Natural killer cell (primary cell): ENCODE results near the gene SLC22A12. TPM values are rescaled to one million over a fixed set of nuclear protein-coding genes. Genes with fewer than 3 reads are reported as not detected.

Experiments used
- ATAC-seq, 3 donors: fragments of 150-1000 bp in 2 of 3; fragments of 200-7000 bp in 1 of 3; cut with Tn5 transposase; 1 replicate in 1 of 3; 2 replicates in 2 of 3; pipeline ENCODE4 v1.10.0; 2021; ENCODE audit warnings: mild to moderate bottlenecking in 2 of 3, moderate library complexity in 2 of 3
- DNase-seq, 2 donors: peaks; one replicate each; pipeline versions ENCODE4 v3.0.0 to v3.0.0-alpha.2; 2013 to 2021; ENCODE audit warnings: mixed read lengths in 1 of 2
- H3K27ac ChIP-seq: one replicate; pipeline ENCODE4 v1.5.1; 2013; ENCODE audit warnings: mild to moderate bottlenecking, low read length
- H3K27me3 ChIP-seq: one replicate; pipeline ENCODE4 v1.6.1; 2013; ENCODE audit warnings: low read length; ENCODE audit not compliant: control insufficient read depth, insufficient read depth
- H3K36me3 ChIP-seq: one replicate; pipeline ENCODE4 v1.6.1; 2013; ENCODE audit warnings: low read length; ENCODE audit not compliant: control insufficient read depth, insufficient read depth
- H3K4me1 ChIP-seq: one replicate; pipeline ENCODE4 v1.6.1; 2013; ENCODE audit warnings: low read length; ENCODE audit not compliant: control insufficient read depth, insufficient read depth
- H3K4me3 ChIP-seq: one replicate; pipeline ENCODE4 v1.5.1; 2013; ENCODE audit warnings: low read length
- H3K9me3 ChIP-seq: one replicate; pipeline ENCODE4 v1.6.1; 2013; ENCODE audit warnings: low read length; ENCODE audit not compliant: control insufficient read depth, insufficient read depth
- H3K27ac Mint-ChIP-seq, 2 donors: one replicate each; pipeline ENCODE4 v1.8.0; 2022; ENCODE audit warnings: mild to moderate bottlenecking in 2 of 2, mixed read lengths in 2 of 2, moderate library complexity in 1 of 2
- H3K27me3 Mint-ChIP-seq, 2 donors: one replicate each; pipeline ENCODE4 v1.8.0; 2022; ENCODE audit warnings: low read depth in 2 of 2, mixed read lengths in 2 of 2
- H3K36me3 Mint-ChIP-seq: one replicate; pipeline ENCODE4 v1.8.0; 2022; ENCODE audit warnings: mixed read lengths
- H3K4me1 Mint-ChIP-seq, 2 donors: one replicate each; pipeline ENCODE4 v1.8.0; 2022; ENCODE audit warnings: mixed read lengths in 2 of 2
- H3K4me3 Mint-ChIP-seq: one replicate; pipeline ENCODE4 v1.8.0; 2022; ENCODE audit warnings: mild to moderate bottlenecking, moderate library complexity, mixed read lengths
- H3K9me3 Mint-ChIP-seq, 2 donors: one replicate each; pipeline ENCODE4 v1.8.0; 2022; ENCODE audit warnings: mixed read lengths in 2 of 2
- CTCF ChIP-seq: fragments of 200-600 bp; IDR thresholded peaks from one replicate; pipeline ENCODE4 v1.8.0; 2022; ENCODE audit warnings: antibody characterized with exemption
- WGBS: methylation state at CpG from one replicate; pipeline ENCODE4 v1.1.7; 2013; ENCODE audit warnings: missing lambda C conversion rate; ENCODE audit not compliant: insufficient coverage; 5-methylcytosine and 5-hydroxymethylcytosine counted together
- intact Hi-C: fragments of 100-400 bp; cut with micrococcal nuclease; formaldehyde crosslinking; loops from one replicate; pipeline ENCODE4 v1.14.2; 2022
- total RNA-seq, 4 donors: library from RNA; stranded (reverse); fragments of 120-200 nt in 1 of 4; gene quantifications; one replicate each; pipeline versions ENCODE4 v1.2.3 to v1.2.4, GENCODE V29; 2013 to 2022

Gene SLC22A12
- total RNA-seq, 3 donors from 2014 or later (not counting 1 experiment from before 2014, with no cell fraction given) = not detected

DNA sequence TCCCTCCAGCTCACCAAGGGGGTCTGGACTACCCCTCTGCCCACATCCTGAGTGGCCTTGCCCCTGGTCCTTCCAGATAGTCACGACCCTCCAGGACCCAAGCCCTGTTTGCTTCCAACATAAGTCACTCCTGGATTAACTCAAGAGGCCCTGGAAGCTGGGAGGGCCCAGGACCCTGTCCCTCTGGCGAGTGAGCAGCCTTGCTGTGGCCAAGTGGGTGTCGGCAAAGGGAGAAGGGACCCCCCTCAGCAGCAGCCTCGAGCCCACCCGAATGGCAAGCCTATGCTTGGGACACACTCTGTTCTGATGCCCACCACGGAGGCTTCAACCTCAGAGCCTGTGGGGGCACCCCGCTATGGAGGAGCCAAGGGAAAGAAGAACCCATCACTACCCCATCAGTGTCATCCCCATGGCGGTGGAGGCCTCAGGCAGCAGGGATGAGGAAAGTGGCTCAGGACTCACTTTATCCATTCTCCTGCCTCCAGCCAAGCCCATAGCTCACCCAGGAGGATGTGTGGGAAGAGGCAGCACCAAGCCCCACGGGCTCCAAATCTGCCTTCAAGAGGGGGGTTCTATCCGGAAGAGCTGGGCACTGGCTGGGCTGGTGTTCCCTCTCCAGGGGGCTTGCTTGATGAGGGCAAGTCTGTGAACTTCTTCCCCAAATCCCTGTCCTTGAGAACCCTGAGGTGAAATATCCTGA lies 12.5 kb downstream of the SLC22A12 start:
- Mint-ChIP-seq H3K36me3 (no peaks in the 10 kb centered on the region), H3K27ac (no peak overlapping the region), H3K4me3 (no peak overlapping the region), H3K27me3 (peaks cover 0 to 3% of the 10 kb centered on the region in 2 donors), H3K4me1 (no peaks in the 10 kb centered on the region), H3K9me3 (no peaks in the 10 kb centered on the region)
- intact Hi-C loops = no loop called here
- no peaks in the 10 kb centered on the region for H3K4me1 ChIP-seq
- no peaks in the 10 kb centered on the region for H3K27me3 ChIP-seq
- H3K4me3 ChIP-seq = no peak overlapping the region
- H3K9me3 ChIP-seq = no peaks in the 10 kb centered on the region
- no peak overlapping the region for H3K27ac ChIP-seq
- DNase-seq (no peak), ATAC-seq (no peak)
- WGBS = 76% methylated on average over 9 of the region's 10 CpGs
- no peaks in the 10 kb centered on the region for H3K36me3 ChIP-seq
- no peak for TF ChIP-seq CTCF

DNA sequence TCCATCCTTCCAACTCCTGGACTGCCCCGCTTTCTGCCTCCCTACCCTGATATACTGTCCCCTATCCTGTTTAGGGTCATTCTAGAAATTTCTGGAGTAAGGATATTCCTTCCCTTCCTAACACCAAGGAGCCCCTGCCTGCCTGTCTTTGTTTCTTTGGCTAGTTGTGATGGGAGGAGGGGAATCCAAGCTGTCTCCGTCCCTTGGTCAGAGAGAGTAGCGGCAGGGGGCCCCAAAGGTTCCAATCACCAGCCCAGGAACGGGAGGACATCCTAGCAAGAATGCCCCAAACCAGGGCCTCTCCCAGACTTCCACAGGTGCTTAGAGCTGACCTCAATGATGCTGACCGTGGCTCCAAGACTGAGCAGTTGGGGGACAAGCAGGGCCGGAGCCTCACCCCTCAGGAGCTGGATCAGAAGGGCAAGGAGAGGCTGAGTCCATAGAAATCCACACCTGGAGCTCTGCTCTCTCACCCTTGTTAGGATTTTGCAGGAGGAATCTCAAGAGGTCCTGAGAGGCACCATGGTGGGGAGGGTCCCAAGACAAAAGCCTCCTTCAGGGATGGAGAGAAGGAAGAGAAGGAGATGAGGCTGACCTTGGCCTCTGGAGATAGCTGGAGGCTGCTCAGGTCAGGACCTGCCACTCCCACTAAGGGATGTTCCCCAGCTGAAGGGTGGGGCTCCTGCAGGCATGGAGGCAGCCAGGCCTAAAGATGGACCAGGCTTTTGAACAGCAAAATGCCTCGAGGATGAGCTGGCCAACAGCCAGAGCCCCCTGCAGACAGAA lies 13.6 kb downstream of the SLC22A12 start:
- peaks cover 0 to 3% of the 10 kb centered on the region in 2 donors for H3K27me3 Mint-ChIP-seq
- H3K36me3 Mint-ChIP-seq = no peaks in the 10 kb centered on the region
- intact Hi-C loops = no loop called here
- Histone ChIP-seq H3K9me3 (no peaks in the 10 kb centered on the region), H3K4me3 (no peak overlapping the region), H3K27ac (no peak overlapping the region), H3K36me3 (no peaks in the 10 kb centered on the region), H3K4me1 (no peaks in the 10 kb centered on the region), H3K27me3 (no peaks in the 10 kb centered on the region)
- no peaks in the 10 kb centered on the region for H3K9me3 Mint-ChIP-seq
- DNase-seq (no peak), ATAC-seq (no peak)
- WGBS = 69% methylated on average over 6 of the region's 7 CpGs
- H3K27ac Mint-ChIP-seq = no peak overlapping the region
- TF ChIP-seq CTCF = no peak
- no peak overlapping the region for H3K4me3 Mint-ChIP-seq
- H3K4me1 Mint-ChIP-seq = no peaks in the 10 kb centered on the region

- H3K4me3 ChIP-seq = no peak overlapping the region
- H3K4me1 ChIP-seq = no peaks in the 10 kb centered on the region
- Mint-ChIP-seq H3K27ac (no peak overlapping the region), H3K27me3 (peaks cover 0 to 3% of the 10 kb centered on the region in 2 donors), H3K9me3 (no peaks in the 10 kb centered on the region), H3K4me1 (peaks cover 0 to 4% of the 10 kb centered on the region in 2 donors), H3K4me3 (no peak overlapping the region), H3K36me3 (no peaks in the 10 kb centered on the region)
- no peak for ATAC-seq
- H3K36me3 ChIP-seq = no peaks in the 10 kb centered on the region
- DNase-seq = no peak
- intact Hi-C loops = no loop called here
- no peak for TF ChIP-seq CTCF
- H3K27ac ChIP-seq = no peak overlapping the region
- 56% methylated on average over 10 of the region's 10 CpGs for WGBS
- no peaks in the 10 kb centered on the region for H3K27me3 ChIP-seq
- no peaks in the 10 kb centered on the region for H3K9me3 ChIP-seq
These were observed 14.2 kb downstream of the SLC22A12 start for GRCh38 chr11:64605244-64605560.
